ENCODE data around the gene MARS1.

MARS1 gene

DNA sequence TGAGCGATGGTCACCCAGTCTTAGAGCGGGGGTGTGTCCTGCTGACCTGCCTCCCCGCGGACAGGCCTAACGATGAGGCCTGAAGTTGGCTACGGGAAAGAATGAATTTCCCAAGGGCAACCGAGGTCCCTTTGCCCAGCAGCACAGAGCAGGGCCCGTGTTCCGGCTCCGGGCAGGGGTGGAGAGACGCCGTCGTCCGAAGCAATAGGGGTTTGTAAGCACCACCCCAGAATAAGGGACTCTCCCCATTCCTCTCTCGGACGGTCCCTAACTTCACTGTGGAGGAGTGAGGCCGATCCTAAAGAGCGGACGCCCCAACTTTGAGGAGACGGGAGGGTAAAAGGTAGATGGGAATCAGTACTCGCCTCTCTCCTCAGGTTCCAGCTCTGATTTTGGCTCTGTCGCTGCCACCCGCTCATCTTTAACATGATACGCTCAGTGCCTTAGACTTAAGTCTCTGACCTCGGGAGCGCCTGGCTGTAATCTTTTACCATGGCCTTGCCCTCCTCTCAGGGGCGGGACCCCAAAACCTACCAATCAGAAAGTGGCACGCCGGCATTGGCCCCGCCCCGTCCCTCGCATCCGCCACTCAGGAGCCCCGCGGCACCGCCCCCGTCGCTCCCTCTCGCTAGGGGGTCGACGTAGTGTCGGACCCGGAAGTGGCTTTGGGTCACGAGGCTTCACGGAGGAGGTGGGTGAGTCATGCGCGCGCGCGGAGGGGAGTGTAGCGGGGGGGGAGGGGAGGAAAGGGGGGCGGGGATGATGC lies 32.4 kb downstream of the MARS1 start, which contains the start of gene DDIT3:
DDIT3 (minus strand) TSS at position 462 of the 766 bp plus-strand sequence. CDS start 3,108 bp downstream, outside the sequence.
- Histone ChIP-seq H3K27ac (replicated peaks) (peak within 1 kb of the TSS; percentile 99), H3K27me3 (ENCODE audit: insufficient read depth, poor library complexity, severe bottlenecking) (no peaks in the 10 kb centered on the region), H3K4me3 (replicated peaks; ENCODE audit: insufficient read depth, low read length) (peak within 1 kb of the TSS; percentile 90)
- TF ChIP-seq POLR2AphosphoS5 (IDR thresholded peaks at IDR 0.05; ENCODE audit: low read depth) = peak; percentile 98
- TF ChIP-seq, protein P1, sequence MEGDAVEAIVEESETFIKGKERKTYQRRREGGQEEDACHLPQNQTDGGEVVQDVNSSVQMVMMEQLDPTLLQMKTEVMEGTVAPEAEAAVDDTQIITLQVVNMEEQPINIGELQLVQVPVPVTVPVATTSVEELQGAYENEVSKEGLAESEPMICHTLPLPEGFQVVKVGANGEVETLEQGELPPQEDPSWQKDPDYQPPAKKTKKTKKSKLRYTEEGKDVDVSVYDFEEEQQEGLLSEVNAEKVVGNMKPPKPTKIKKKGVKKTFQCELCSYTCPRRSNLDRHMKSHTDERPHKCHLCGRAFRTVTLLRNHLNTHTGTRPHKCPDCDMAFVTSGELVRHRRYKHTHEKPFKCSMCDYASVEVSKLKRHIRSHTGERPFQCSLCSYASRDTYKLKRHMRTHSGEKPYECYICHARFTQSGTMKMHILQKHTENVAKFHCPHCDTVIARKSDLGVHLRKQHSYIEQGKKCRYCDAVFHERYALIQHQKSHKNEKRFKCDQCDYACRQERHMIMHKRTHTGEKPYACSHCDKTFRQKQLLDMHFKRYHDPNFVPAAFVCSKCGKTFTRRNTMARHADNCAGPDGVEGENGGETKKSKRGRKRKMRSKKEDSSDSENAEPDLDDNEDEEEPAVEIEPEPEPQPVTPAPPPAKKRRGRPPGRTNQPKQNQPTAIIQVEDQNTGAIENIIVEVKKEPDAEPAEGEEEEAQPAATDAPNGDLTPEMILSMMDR (IDR thresholded peaks at IDR 0.05; ENCODE audit: insufficient read depth, low read length) = no peak
- TF ChIP-seq SPI1 (IDR thresholded peaks at IDR 0.05; ENCODE audit: borderline replicate concordance, low read depth) = no peak
- TF ChIP-seq GABPA (IDR thresholded peaks at IDR 0.05; ENCODE audit: low read depth) = peak; percentile 33; the same call in 1 of the 2 replicates
- peak; percentile 75 for TF ChIP-seq REST (IDR thresholded peaks at IDR 0.05; ENCODE audit: insufficient replicate concordance, low read depth)
- peak; percentile 97 to 99 for DNase-seq (ENCODE audit: low read depth in 1 of 2, low spot score in 1 of 2)

DNA sequence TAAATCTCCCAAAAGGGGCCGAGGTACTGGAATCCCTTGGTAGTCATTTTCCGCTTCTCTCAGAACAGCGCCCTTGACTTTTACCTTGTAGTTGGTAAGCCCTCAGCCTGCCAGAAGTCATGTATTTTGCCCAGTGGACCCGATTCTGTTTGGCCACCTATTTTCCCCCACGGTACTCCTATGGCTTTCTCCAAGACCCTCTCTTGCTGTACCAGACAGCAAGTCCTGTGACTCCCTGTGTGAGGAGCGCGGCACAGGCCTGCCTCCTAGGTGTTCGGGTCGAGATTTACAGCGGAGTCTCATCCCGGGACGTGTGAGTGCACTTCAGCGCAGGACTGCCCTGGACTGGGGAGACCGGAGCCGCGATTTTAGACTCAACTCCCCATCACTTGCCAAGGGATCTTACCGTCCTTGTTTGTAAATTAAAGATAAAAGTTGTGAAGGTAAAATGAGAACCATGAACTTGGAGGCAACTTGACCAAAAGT lies 33.7 kb downstream of the MARS1 start:
- Histone ChIP-seq H3K4me3 (replicated peaks; ENCODE audit: insufficient read depth, low read length) (peak overlapping the region; percentile 40; the same call in 1 of the 2 replicates), H3K27ac (replicated peaks) (peak overlapping the region; percentile 99), H3K27me3 (ENCODE audit: insufficient read depth, poor library complexity, severe bottlenecking) (no peaks in the 10 kb centered on the region)
- TF ChIP-seq REST (IDR thresholded peaks at IDR 0.05; ENCODE audit: insufficient replicate concordance, low read depth) (no peak), GABPA (IDR thresholded peaks at IDR 0.05; ENCODE audit: low read depth) (no peak), POLR2AphosphoS5 (IDR thresholded peaks at IDR 0.05; ENCODE audit: low read depth) (no peak), SPI1 (IDR thresholded peaks at IDR 0.05; ENCODE audit: borderline replicate concordance, low read depth) (no peak)
- TF ChIP-seq, protein P1 (IDR thresholded peaks at IDR 0.05; ENCODE audit: insufficient read depth, low read length) = no peak
- peak in 1 of 2 experiments; percentile 57 for DNase-seq (ENCODE audit: low read depth in 1 of 2, low spot score in 1 of 2)

GRCh38 chr12:57522011-57522886 lies 34.4 kb downstream of the MARS1 start, which contains the start of gene MBD6:
Gene MBD6 (plus strand): TSS chr12:57522824. CDS start chr12:57524304, 1,480 bp downstream.
- peak; percentile 92 to 96 for DNase-seq (ENCODE audit: low read depth in 1 of 2, low spot score in 1 of 2)
- H3K27ac ChIP-seq (replicated peaks) = peak within 1 kb of the TSS; percentile 99
- H3K4me3 ChIP-seq (replicated peaks; ENCODE audit: insufficient read depth, low read length) = peak within 1 kb of the TSS; percentile 86
- H3K27me3 ChIP-seq (ENCODE audit: insufficient read depth, poor library complexity, severe bottlenecking) = no peaks in the 10 kb centered on the region
- TF ChIP-seq POLR2AphosphoS5 (IDR thresholded peaks at IDR 0.05; ENCODE audit: low read depth) (peak; percentile 59; the same call in 1 of the 2 replicates), SPI1 (IDR thresholded peaks at IDR 0.05; ENCODE audit: borderline replicate concordance, low read depth) (peak; percentile 50; the same call in 1 of the 2 replicates), GABPA (IDR thresholded peaks at IDR 0.05; ENCODE audit: low read depth) (no peak), REST (IDR thresholded peaks at IDR 0.05; ENCODE audit: insufficient replicate concordance, low read depth) (peak; percentile 24)
- TF ChIP-seq, protein P1 (IDR thresholded peaks at IDR 0.05; ENCODE audit: insufficient read depth, low read length) = no peak

All from HL-60 (cell line).